KOPT-K1 (cell line): Measurements from ENCODE around the gene TMOD1.

ENCODE experiments used
- H3K27ac ChIP-seq: fragments of 200-600 bp; sonication (generic); 2 replicates; pipeline ENCODE4 v1.5.1; 2016; ENCODE audit warnings: antibody characterized with exemption, mild to moderate bottlenecking, low read depth, low read length; ENCODE audit not compliant: poor library complexity, severe bottlenecking
- H3K36me3 ChIP-seq: fragments of 200-600 bp; sonication (generic); 2 replicates; pipeline ENCODE4 v1.5.1; 2017; ENCODE audit warnings: antibody characterized with exemption, mild to moderate bottlenecking, low read length, moderate library complexity; ENCODE audit not compliant: insufficient read depth
- H3K9me3 ChIP-seq: fragments of 200-600 bp; sonication (generic); 2 replicates; pipeline ENCODE4 v1.5.1; 2017; ENCODE audit warnings: antibody characterized with exemption, low read length, mild to moderate bottlenecking; ENCODE audit not compliant: insufficient read depth, poor library complexity, severe bottlenecking

TMOD1 gene

GRCh38 chr9:97505845-97506244 lies 4.4 kb downstream of the TMOD1 start:
- Histone ChIP-seq H3K9me3 (no peaks in the 10 kb centered on the region), H3K36me3 (no peaks in the 10 kb centered on the region), H3K27ac (no peak overlapping the region)

GRCh38 chr9:97506306-97506705 lies 4.8 kb downstream of the TMOD1 start:
- H3K9me3 ChIP-seq, result no peaks in the 10 kb centered on the region
- no peaks in the 10 kb centered on the region for H3K36me3 ChIP-seq
- H3K27ac ChIP-seq, result no peak overlapping the region

- H3K36me3 ChIP-seq, result no peaks in the 10 kb centered on the region
- no peak overlapping the region for H3K27ac ChIP-seq
- no peaks in the 10 kb centered on the region for H3K9me3 ChIP-seq
These were observed 5.3 kb downstream of the TMOD1 start for GRCh38 chr9:97506787-97507186.

GRCh38 chr9:97507428-97507984 lies 6.0 kb downstream of the TMOD1 start:
- Histone ChIP-seq H3K36me3 (no peaks in the 10 kb centered on the region), H3K27ac (no peak overlapping the region), H3K9me3 (no peaks in the 10 kb centered on the region)

GRCh38 chr9:97508852-97509251 lies 7.4 kb downstream of the TMOD1 start:
- no peaks in the 10 kb centered on the region for H3K36me3 ChIP-seq
- H3K9me3 ChIP-seq, result no peaks in the 10 kb centered on the region
- H3K27ac ChIP-seq, result no peak overlapping the region

GRCh38 chr9:97510797-97511654 lies 9.6 kb downstream of the TMOD1 start:
- no peak overlapping the region for H3K27ac ChIP-seq

GRCh38 chr9:97511655-97512427 lies 10.4 kb downstream of the TMOD1 start:
- no peaks in the 10 kb centered on the region for H3K36me3 ChIP-seq

More at GRCh38 chr9:97510797-97511654, 9.6 kb downstream of the TMOD1 start:
- H3K36me3 ChIP-seq, result no peaks in the 10 kb centered on the region
- H3K9me3 ChIP-seq, result no peaks in the 10 kb centered on the region

GRCh38 chr9:97512966-97513560 lies 11.6 kb downstream of the TMOD1 start:
- no peak overlapping the region for H3K27ac ChIP-seq
- H3K36me3 ChIP-seq, result no peaks in the 10 kb centered on the region
- no peaks in the 10 kb centered on the region for H3K9me3 ChIP-seq

More at GRCh38 chr9:97511655-97512427, 10.4 kb downstream of the TMOD1 start:
- no peaks in the 10 kb centered on the region for H3K9me3 ChIP-seq
- H3K27ac ChIP-seq, result no peak overlapping the region

- no peak overlapping the region for H3K27ac ChIP-seq
- no peaks in the 10 kb centered on the region for H3K9me3 ChIP-seq
- H3K36me3 ChIP-seq, result no peaks in the 10 kb centered on the region
These were observed 13.1 kb downstream of the TMOD1 start for GRCh38 chr9:97514531-97514930.

- no peak overlapping the region for H3K27ac ChIP-seq
- H3K9me3 ChIP-seq, result no peaks in the 10 kb centered on the region
- no peaks in the 10 kb centered on the region for H3K36me3 ChIP-seq
These were observed 14.2 kb downstream of the TMOD1 start for GRCh38 chr9:97515662-97516061.

- Histone ChIP-seq H3K9me3 (no peaks in the 10 kb centered on the region), H3K36me3 (no peaks in the 10 kb centered on the region), H3K27ac (no peak overlapping the region)
These were observed 14.6 kb downstream of the TMOD1 start for GRCh38 chr9:97516111-97516510.

- Histone ChIP-seq H3K36me3 (no peaks in the 10 kb centered on the region), H3K27ac (no peak overlapping the region), H3K9me3 (no peaks in the 10 kb centered on the region)
These were observed 16.0 kb downstream of the TMOD1 start for GRCh38 chr9:97517331-97518089.

- Histone ChIP-seq H3K9me3 (no peaks in the 10 kb centered on the region), H3K27ac (no peak overlapping the region)
These were observed 16.9 kb downstream of the TMOD1 start for GRCh38 chr9:97518166-97518908.

GRCh38 chr9:97518909-97519307 lies 17.4 kb downstream of the TMOD1 start:
- H3K9me3 ChIP-seq, result no peaks in the 10 kb centered on the region
- no peak overlapping the region for H3K27ac ChIP-seq
- H3K36me3 ChIP-seq, result no peaks in the 10 kb centered on the region

More at GRCh38 chr9:97518166-97518908, 16.9 kb downstream of the TMOD1 start:
- no peaks in the 10 kb centered on the region for H3K36me3 ChIP-seq
